ENCODE results near the gene FHIT.

FHIT gene

GRCh38 chr3:60017631-60018030 lies 1233.6 kb downstream of the FHIT start:
- Histone ChIP-seq H3K4me3 (ENCODE audit: low read length) (no peak overlapping the region), H3K27me3 (ENCODE audit: low read depth, low read length) (no peaks in the 10 kb centered on the region), H3K36me3 (replicated peaks; ENCODE audit: low read depth, low read length) (peaks cover 6% of the 10 kb centered on the region), H3K79me2 (ENCODE audit: low read length) (no peaks in the 10 kb centered on the region), H3K9ac (ENCODE audit: low read length) (no peak overlapping the region), H4K20me1 (ENCODE audit: insufficient read depth, low read length) (no peaks in the 10 kb centered on the region), H3K4me2 (ENCODE audit: low read length) (peak overlapping the region; percentile 16; the same call in 1 of the 2 replicates), H3K4me1 (ENCODE audit: low read length) (peaks cover 31% of the 10 kb centered on the region), H3K9me3 (ENCODE audit: insufficient read depth, low read length) (0 out of 2 replicates have a peak, but pooled peaks cover 3% of the 10 kb centered on the region), H2AFZ (ENCODE audit: low read depth, low read length) (no peak overlapping the region), H3K27ac (ENCODE audit: low read length) (peak overlapping the region; percentile 23; the same call in 1 of the 2 replicates)
- TF ChIP-seq CTCF (IDR thresholded peaks at IDR 0.05; ENCODE audit: low read depth, low read length) (no peak), EZH2phosphoT487 (IDR thresholded peaks at IDR 0.05; ENCODE audit: low read depth) (no peak)

DNA sequence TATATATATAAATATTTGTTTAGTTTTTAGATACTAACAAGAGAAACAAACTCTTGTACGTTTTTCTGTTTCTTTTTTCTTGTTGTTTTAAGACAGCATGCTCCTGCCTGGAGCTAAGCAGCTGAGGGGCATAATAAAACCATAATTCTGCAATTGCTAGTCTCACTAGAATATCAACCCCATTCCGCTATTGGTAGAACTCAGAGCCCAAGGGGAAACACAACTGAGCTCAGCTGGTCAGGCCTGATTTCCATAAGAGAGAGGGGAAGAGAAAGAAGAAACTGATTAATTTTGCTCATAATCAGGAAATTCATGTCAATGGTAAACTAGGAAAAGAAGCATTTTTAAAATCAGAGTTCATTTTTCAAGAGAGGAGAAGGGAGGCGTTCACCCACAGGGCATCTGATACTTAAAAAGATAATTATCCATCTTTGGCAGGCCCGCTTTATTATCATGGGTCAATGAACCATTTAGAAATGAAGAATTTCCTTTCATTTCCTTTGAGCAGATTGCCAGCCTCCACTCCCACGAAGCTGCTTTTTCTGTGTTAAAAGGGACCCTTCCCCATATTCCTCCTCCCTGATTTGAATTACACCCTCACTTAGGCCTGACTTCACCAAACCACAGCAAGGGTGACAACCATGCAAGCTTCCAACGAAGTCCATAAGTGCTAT lies 1236.1 kb downstream of the FHIT start:
- Histone ChIP-seq H3K27ac (ENCODE audit: low read length) (no peak overlapping the region), H2AFZ (ENCODE audit: low read depth, low read length) (no peak overlapping the region), H3K36me3 (replicated peaks; ENCODE audit: low read depth, low read length) (peaks cover 6% of the 10 kb centered on the region), H3K4me2 (ENCODE audit: low read length) (peak overlapping the region; percentile 31), H3K27me3 (ENCODE audit: low read depth, low read length) (no peaks in the 10 kb centered on the region), H3K4me3 (ENCODE audit: low read length) (no peak overlapping the region), H3K9ac (ENCODE audit: low read length) (no peak overlapping the region), H4K20me1 (ENCODE audit: insufficient read depth, low read length) (no peaks in the 10 kb centered on the region), H3K4me1 (ENCODE audit: low read length) (peaks cover 43% of the 10 kb centered on the region), H3K79me2 (ENCODE audit: low read length) (no peaks in the 10 kb centered on the region), H3K9me3 (ENCODE audit: insufficient read depth, low read length) (0 out of 2 replicates have a peak, but pooled peaks cover 3% of the 10 kb centered on the region)
- TF ChIP-seq EZH2phosphoT487 (IDR thresholded peaks at IDR 0.05; ENCODE audit: low read depth) (no peak), CTCF (IDR thresholded peaks at IDR 0.05; ENCODE audit: low read depth, low read length) (no peak)

DNA sequence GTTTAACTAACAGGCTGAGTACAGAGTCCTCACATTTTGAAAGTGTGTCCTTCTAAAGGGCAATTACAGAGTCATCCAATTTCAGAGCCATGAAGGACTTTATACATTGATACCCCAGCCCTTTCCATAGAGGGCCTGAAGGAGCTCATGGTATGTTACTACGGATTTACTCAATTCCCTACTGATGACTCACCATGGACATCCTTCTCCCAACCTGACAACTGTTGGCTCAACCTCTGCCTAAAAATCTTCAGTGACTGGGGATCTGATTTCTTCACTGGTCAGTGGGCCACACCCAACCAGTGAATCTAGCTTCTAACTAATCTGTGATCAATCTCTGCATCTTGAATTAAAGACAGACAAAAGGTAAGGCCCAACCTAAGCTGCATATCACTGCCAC lies 1238.0 kb downstream of the FHIT start:
- peaks cover 4% of the 10 kb centered on the region for H3K36me3 ChIP-seq (replicated peaks; ENCODE audit: low read depth, low read length)
- H4K20me1 ChIP-seq (ENCODE audit: insufficient read depth, low read length): no peaks in the 10 kb centered on the region
- TF ChIP-seq EZH2phosphoT487 (IDR thresholded peaks at IDR 0.05; ENCODE audit: low read depth) (no peak), CTCF (IDR thresholded peaks at IDR 0.05; ENCODE audit: low read depth, low read length) (no peak)
- H3K9me3 ChIP-seq (ENCODE audit: insufficient read depth, low read length): 0 out of 2 replicates have a peak, but pooled peaks cover 2% of the 10 kb centered on the region
- no peak overlapping the region for H3K4me3 ChIP-seq (ENCODE audit: low read length)
- H2AFZ ChIP-seq (ENCODE audit: low read depth, low read length): no peak overlapping the region
- H3K79me2 ChIP-seq (ENCODE audit: low read length): no peaks in the 10 kb centered on the region
- no peaks in the 10 kb centered on the region for H3K27me3 ChIP-seq (ENCODE audit: low read depth, low read length)
- peaks cover 42% of the 10 kb centered on the region for H3K4me1 ChIP-seq (ENCODE audit: low read length)
- H3K4me2 ChIP-seq (ENCODE audit: low read length): no peak overlapping the region
- no peak overlapping the region for H3K27ac ChIP-seq (ENCODE audit: low read length)
- H3K9ac ChIP-seq (ENCODE audit: low read length): no peak overlapping the region

DNA sequence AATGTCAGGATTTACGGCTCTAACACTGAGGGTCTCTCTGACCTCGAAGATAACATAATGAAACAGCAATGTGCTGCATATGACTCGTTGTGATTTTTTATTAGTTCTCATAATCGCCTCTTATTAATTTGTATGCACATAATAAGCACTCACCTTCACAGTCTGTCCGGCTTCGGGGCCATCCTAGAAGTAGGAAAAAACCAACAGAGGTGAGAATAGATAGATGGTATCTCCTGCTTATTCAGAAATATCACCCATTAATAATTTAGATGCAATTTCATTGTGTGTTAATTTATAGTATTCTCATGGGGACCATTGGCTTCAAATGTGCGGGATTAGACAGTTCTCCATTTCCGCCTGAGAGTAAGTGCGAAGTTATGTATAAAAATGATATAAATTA lies 1240.0 kb downstream of the FHIT start:
- no peaks in the 10 kb centered on the region for H4K20me1 ChIP-seq (ENCODE audit: insufficient read depth, low read length)
- no peak for TF ChIP-seq CTCF (IDR thresholded peaks at IDR 0.05; ENCODE audit: low read depth, low read length)
- TF ChIP-seq EZH2phosphoT487 (IDR thresholded peaks at IDR 0.05; ENCODE audit: low read depth): no peak
- no peaks in the 10 kb centered on the region for H3K27me3 ChIP-seq (ENCODE audit: low read depth, low read length)
- H3K9ac ChIP-seq (ENCODE audit: low read length): no peak overlapping the region
- no peaks in the 10 kb centered on the region for H3K36me3 ChIP-seq (replicated peaks; ENCODE audit: low read depth, low read length)
- H3K4me1 ChIP-seq (ENCODE audit: low read length): peaks cover 27% of the 10 kb centered on the region
- no peaks in the 10 kb centered on the region for H3K9me3 ChIP-seq (ENCODE audit: insufficient read depth, low read length)
- no peak overlapping the region for H3K27ac ChIP-seq (ENCODE audit: low read length)
- H2AFZ ChIP-seq (ENCODE audit: low read depth, low read length): no peak overlapping the region
- peak overlapping the region; percentile 53 for H3K4me3 ChIP-seq (ENCODE audit: low read length)
- H3K79me2 ChIP-seq (ENCODE audit: low read length): no peaks in the 10 kb centered on the region
- peak overlapping the region; percentile 64 for H3K4me2 ChIP-seq (ENCODE audit: low read length)
